Stomach (tissue), 9 donors: Measurements from ENCODE around the gene HELLS. TPM values are rescaled to one million over a fixed set of nuclear protein-coding genes. Genes with fewer than 3 reads are reported as not detected.
"Not testable (repeated sequence)": the region's sequence is repeated elsewhere in the genome, so short reads cannot be mapped to it uniquely, and the experiment has no call there.

ENCODE experiments used
- DNase-seq, 2 donors: peaks; one replicate each; pipeline versions ENCODE4 v3.0.0 to v3.0.0-alpha.2; 2013 to 2019
- H3K27ac ChIP-seq, 5 donors: fragments of 200-600 bp in 4 of 5; sonication (generic) in 4 of 5; one replicate each; pipeline ENCODE4 v1.5.1; 2013 to 2019; ENCODE audit warnings: mild to moderate bottlenecking in 1 of 5, moderate library complexity in 1 of 5
- H3K27me3 ChIP-seq, 3 donors: fragments of 200-600 bp; sonication (generic); one replicate each; pipeline ENCODE4 v1.5.1; 2017 to 2019; ENCODE audit warnings: mixed run types in 1 of 3
- H3K36me3 ChIP-seq, 4 donors: fragments of 200-600 bp; sonication (generic); 1 replicate in 3 of 4; 2 replicates in 1 of 4; pipeline ENCODE4 v1.5.1; 2016 to 2019
- H3K4me1 ChIP-seq, 4 donors: fragments of 200-600 bp; sonication (generic); one replicate each; pipeline ENCODE4 v1.5.1; 2016 to 2019
- H3K4me3 ChIP-seq, 4 donors: fragments of 200-600 bp; sonication (generic) in 3 of 4; one replicate each; pipeline ENCODE4 v1.5.1; 2016 to 2019; ENCODE audit warnings: mild to moderate bottlenecking in 1 of 4
- H3K9me3 ChIP-seq, 4 donors: fragments of 200-600 bp; sonication (generic); one replicate each; pipeline ENCODE4 v1.5.1; 2016 to 2019
- CTCF ChIP-seq, 7 experiments: fragments of 450-650 bp in 4 of 7; fragments of 200-600 bp in 3 of 7; sonication (generic) in 3 of 7; IDR thresholded peaks; one replicate each; pipeline ENCODE4 v1.5.1; 2016 to 2019; ENCODE audit warnings: antibody characterized with exemption in 7 of 7, control low read depth in 2 of 7, mild to moderate bottlenecking in 1 of 7
- EP300 ChIP-seq: sonication (generic); formaldehyde crosslinking; IDR thresholded peaks from one replicate; pipeline ENCODE4 v1.6.1; 2017; ENCODE audit warnings: antibody characterized with exemption
- POLR2A ChIP-seq, 4 donors: fragments of 450-650 bp; IDR thresholded peaks; one replicate each; pipeline ENCODE4 v1.6.1; 2016; ENCODE audit warnings: antibody characterized with exemption in 4 of 4, control low read depth in 2 of 4, mild to moderate bottlenecking in 1 of 4, moderate library complexity in 1 of 4
- POLR2AphosphoS5 ChIP-seq, 3 donors: sonication (generic); formaldehyde crosslinking; IDR thresholded peaks; one replicate each; pipeline ENCODE4 v1.6.1; 2016; ENCODE audit warnings: antibody characterized with exemption in 3 of 3
- WGBS, 5 donors: extraction: QIAGEN DNeasy Blood & Tissue Kit in 3 of 5; methylation state at CpG; one replicate each; pipeline versions ENCODE4 v1.1.5 to v1.1.7; 2013 to 2018; 5-methylcytosine and 5-hydroxymethylcytosine counted together
- intact Hi-C: fragments of 100-400 bp; cut with DNase I; formaldehyde crosslinking; loops from one replicate; pipeline ENCODE4 v1.15.1; 2023; ENCODE audit warnings: low total_unique reads
- polyA plus RNA-seq, 3 donors: library from polyadenylated mRNA; stranded (reverse); fragments of 200-250 nt; gene quantifications; one replicate each; pipeline ENCODE4 v1.2.3, GENCODE V29; 2013
- total RNA-seq, 5 donors: library from RNA; depleted of rRNA; stranded (reverse); fragments of >200 nt; gene quantifications; one replicate each; pipeline versions ENCODE4 v1.1.0 to v1.2.3, GENCODE V29; 2014 to 2016
- donor health status: healthy with polysubstance abuse.
- donor health status: Bipolar disorder and iron deficiency.
- donor health status: healthy.

Gene HELLS
- total and polyA plus RNA-seq, 8 donors = 1.7 to 74.2 (median 6.3) TPM

- Histone ChIP-seq H3K4me1 (no peaks in the 10 kb centered on the region), H3K27me3 (no peaks in the 10 kb centered on the region), H3K36me3 (no peaks in the 10 kb centered on the region), H3K9me3 (peaks cover 0 to 7% (median under 1%) of the 10 kb centered on the region in 4 donors), H3K27ac (no peak overlapping the region), H3K4me3 (no peak overlapping the region)
- no peak for TF ChIP-seq CTCF (IDR thresholded peaks at IDR 0.05)
- no peak for TF ChIP-seq EP300
- TF ChIP-seq POLR2A (IDR thresholded peaks at IDR 0.05) = no peak
- no peak for TF ChIP-seq POLR2AphosphoS5 (IDR thresholded peaks at IDR 0.05)
- WGBS, 5 donors = 38 to 68% (median 40%) methylated on average over 1 of the region's 1 CpG
- intact Hi-C loops = no loop called here
- peak in 1 of 2 donors; percentile 6 for DNase-seq
Observed at GRCh38 chr10:94627511-94627910, 81.9 kb downstream of the HELLS start.

DNA sequence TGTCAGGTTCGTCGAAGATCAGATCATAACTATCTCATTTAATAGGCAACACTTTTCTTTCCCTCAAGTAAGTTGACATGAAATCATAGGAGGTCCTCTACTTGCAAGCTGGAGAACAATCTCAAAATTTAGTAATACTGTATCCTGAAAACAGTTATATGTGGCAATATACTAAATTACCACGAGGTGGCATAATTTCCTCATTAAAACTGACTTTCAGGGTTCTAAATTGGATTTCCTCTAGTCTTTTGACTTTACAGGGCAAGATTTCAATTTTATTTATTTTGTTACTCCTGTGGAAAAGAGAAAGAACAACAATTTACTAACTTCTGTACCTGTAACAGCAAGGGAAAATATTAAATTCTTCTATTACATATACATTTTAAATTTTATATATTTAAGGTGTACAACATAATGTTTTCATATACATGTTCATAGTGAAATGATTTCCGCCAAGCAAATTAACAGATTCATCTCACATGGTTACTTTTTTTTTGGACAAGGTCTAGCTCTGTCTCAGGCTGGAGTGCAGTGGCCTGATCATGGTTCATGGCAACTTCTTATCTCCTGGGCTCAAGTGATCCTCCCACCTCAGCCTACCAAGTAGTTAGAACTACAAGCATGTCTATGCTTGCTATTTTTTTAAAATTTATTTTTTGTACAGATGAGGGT, 84.6 kb downstream of the HELLS start:
- Histone ChIP-seq H3K27me3 (no peaks in the 10 kb centered on the region), H3K4me1 (no peaks in the 10 kb centered on the region), H3K36me3 (no peaks in the 10 kb centered on the region), H3K9me3 (peaks cover 5 to 28% (median 13%) of the 10 kb centered on the region in 4 donors), H3K4me3 (no peak overlapping the region), H3K27ac (no peak overlapping the region)
- TF ChIP-seq EP300 (no peak), CTCF (IDR thresholded peaks at IDR 0.05) (peak in 3 of 7 experiments; percentile 40 to 64 (median 53)), POLR2A (IDR thresholded peaks at IDR 0.05) (no peak), POLR2AphosphoS5 (IDR thresholded peaks at IDR 0.05) (no peak)
- WGBS, 5 donors = 19 to 27% (median 24%) methylated on average over 4 of the region's 4 CpGs
- intact Hi-C loops = no loop called here
- DNase-seq = peak in 1 of 2 donors; percentile 62

DNA sequence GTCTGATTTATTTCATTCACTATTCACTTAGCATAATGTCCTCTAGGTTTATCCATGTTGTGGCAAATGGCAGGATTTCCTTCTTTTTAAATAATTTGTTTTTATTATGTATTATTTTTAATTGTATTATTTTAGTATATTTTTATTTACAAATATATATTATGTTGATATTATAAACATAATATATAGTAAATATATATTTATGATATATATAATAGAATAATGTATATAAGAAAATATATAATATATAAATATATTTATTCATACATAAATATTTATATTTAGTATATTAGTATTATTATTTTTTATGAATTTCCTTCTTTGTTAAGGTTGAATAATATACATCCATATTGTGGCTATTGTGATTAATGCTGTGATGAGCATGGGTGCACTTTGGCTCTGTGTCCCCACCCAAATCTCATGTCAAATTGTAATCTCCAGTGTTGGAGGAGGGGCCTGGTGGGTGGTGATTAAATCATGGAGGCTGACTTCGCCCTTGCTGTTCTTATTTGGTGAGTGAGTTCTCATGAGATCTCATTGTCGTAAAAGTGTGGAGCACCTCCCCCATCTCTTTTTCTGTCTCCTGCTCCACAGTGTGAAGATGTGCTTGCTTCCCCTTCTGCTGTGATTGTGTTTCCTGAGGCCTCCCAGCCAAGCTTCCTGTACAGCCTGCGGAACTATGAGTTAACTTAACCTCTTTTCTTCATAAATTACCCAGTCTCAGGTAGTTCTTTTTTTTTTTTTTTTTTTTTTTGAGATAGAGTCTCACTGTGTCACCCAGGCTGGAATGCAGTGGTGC, 85.7 kb downstream of the HELLS start:
- Histone ChIP-seq H3K4me1 (no peaks in the 10 kb centered on the region), H3K9me3 (peaks cover 5 to 28% (median 15%) of the 10 kb centered on the region in 4 donors), H3K27ac (no peak overlapping the region), H3K27me3 (no peaks in the 10 kb centered on the region), H3K36me3 (no peaks in the 10 kb centered on the region), H3K4me3 (no peak overlapping the region)
- WGBS, 5 donors = 80 to 90% (median 85%) methylated on average over 3 of the region's 3 CpGs
- peak in 1 of 2 donors; percentile 6 for DNase-seq
- TF ChIP-seq CTCF (IDR thresholded peaks at IDR 0.05) = no peak
- intact Hi-C loops = no loop called here

- no peaks in the 10 kb centered on the region for H3K4me1 ChIP-seq
- no peak overlapping the region for H3K4me3 ChIP-seq
- 95 to 100% (median 100%) methylated on average over 1 of the region's 1 CpG for WGBS, 5 donors
- peaks cover 5 to 41% (median 20%) of the 10 kb centered on the region in 4 donors for H3K9me3 ChIP-seq
- H3K27me3 ChIP-seq = no peaks in the 10 kb centered on the region
- TF ChIP-seq POLR2A (IDR thresholded peaks at IDR 0.05) (no peak), CTCF (IDR thresholded peaks at IDR 0.05) (no peak), POLR2AphosphoS5 (IDR thresholded peaks at IDR 0.05) (no peak), EP300 (no peak)
- DNase-seq = no peak
- no peak overlapping the region for H3K27ac ChIP-seq
- H3K36me3 ChIP-seq = no peaks in the 10 kb centered on the region
- intact Hi-C loops = no loop called here
Observed at GRCh38 chr10:94632954-94633353, 87.4 kb downstream of the HELLS start.

DNA sequence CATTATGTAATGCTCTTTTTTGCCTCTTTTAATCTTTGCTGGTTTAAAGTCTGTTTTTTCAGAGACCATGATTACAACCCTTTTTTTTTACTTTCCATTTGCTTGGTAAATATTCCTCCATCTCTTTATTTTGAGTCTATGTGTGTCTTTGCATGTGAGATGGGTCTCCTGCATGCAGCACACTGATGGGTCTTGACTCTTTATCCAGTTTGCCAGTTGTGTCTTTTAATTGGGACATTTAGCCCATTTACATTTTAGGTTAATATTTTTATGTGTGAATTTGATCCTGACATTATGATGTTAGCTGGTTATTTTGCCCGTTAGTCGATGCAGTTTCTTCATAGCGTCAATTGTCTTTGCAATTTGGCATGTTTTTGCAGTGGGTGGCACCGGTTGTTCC, 92.5 kb downstream of the HELLS start:
- H3K4me1 ChIP-seq, H3K27ac ChIP-seq, H3K36me3 ChIP-seq, H3K4me3 ChIP-seq, DNase-seq, H3K27me3 ChIP-seq, intact Hi-C loops: not testable (repeated sequence)
- H3K9me3 ChIP-seq = peaks cover 1 to 49% (median 31%) of the 10 kb centered on the region in 4 donors
- 95 to 97% (median 97%) methylated on average over 4 of the region's 4 CpGs for WGBS, 5 donors
